HG03064 (cell line): ENCODE measurements around the gene DOCK10.

Experiments
- ATAC-seq: cut with Tn5 transposase; IDR thresholded peaks from one replicate; pipeline ENCODE4 v1.9.1; 2021; ENCODE audit warnings: low read depth; ENCODE audit not compliant: unreplicated experiment

Gene DOCK10

GRCh38 chr2:224798180-224798579 lies 244.1 kb downstream of the DOCK10 start:
- ATAC-seq = no peak

GRCh38 chr2:224796695-224797305 lies 245.5 kb downstream of the DOCK10 start:
- ATAC-seq = no peak

- no peak for ATAC-seq
These were observed 248.3 kb downstream of the DOCK10 start for GRCh38 chr2:224793946-224794345.

GRCh38 chr2:224786848-224787247 lies 255.4 kb downstream of the DOCK10 start:
- no peak for ATAC-seq

- ATAC-seq = peak; percentile 55
These were observed 260.9 kb downstream of the DOCK10 start for GRCh38 chr2:224781400-224781799.

- no peak for ATAC-seq
These were observed 261.4 kb downstream of the DOCK10 start for GRCh38 chr2:224780823-224781222.

- no peak for ATAC-seq
These were observed 262.2 kb downstream of the DOCK10 start for GRCh38 chr2:224780106-224780505.

GRCh38 chr2:224778474-224778877 lies 263.8 kb downstream of the DOCK10 start:
- no peak for ATAC-seq

GRCh38 chr2:224777559-224777930 lies 264.7 kb downstream of the DOCK10 start:
- no peak for ATAC-seq

- ATAC-seq = no peak
These were observed 265.3 kb downstream of the DOCK10 start for GRCh38 chr2:224776795-224777558.

- no peak for ATAC-seq
These were observed 266.6 kb downstream of the DOCK10 start for GRCh38 chr2:224775647-224776046.

GRCh38 chr2:224774735-224775134 lies 267.5 kb downstream of the DOCK10 start:
- ATAC-seq = no peak

- no peak for ATAC-seq
These were observed 269.8 kb downstream of the DOCK10 start for GRCh38 chr2:224772494-224772893.

GRCh38 chr2:224769489-224769888 lies 272.8 kb downstream of the DOCK10 start:
- ATAC-seq = no peak

GRCh38 chr2:224764565-224765236 lies 277.6 kb downstream of the DOCK10 start:
- peak; percentile 72 for ATAC-seq

- ATAC-seq = no peak
These were observed 284.2 kb downstream of the DOCK10 start for GRCh38 chr2:224757934-224758548.

- ATAC-seq = no peak
These were observed 288.3 kb downstream of the DOCK10 start for GRCh38 chr2:224753743-224754540.

GRCh38 chr2:224751996-224752698 lies 290.1 kb downstream of the DOCK10 start:
- peak; percentile 84 for ATAC-seq

- ATAC-seq = no peak
These were observed 293.1 kb downstream of the DOCK10 start for GRCh38 chr2:224749136-224749535.

- no peak for ATAC-seq
These were observed 294.5 kb downstream of the DOCK10 start for GRCh38 chr2:224747765-224748164.
